HepG2 (cell line): ENCODE results near the gene ARHGAP4. TPM values are rescaled to one million over a fixed set of nuclear protein-coding genes. Genes with fewer than 3 reads are reported as not detected.

ENCODE experiments used
- ATAC-seq: fragments of 200-7000 bp; cut with Tn5 transposase; 3 replicates; pipeline ENCODE4 v1.9.1; 2020; ENCODE audit warnings: mild to moderate bottlenecking, moderate library complexity
- BruUV-seq: library from RNA; stranded (reverse); fragments of 400-500 nt; replicated peaks from 2 replicates; lab custom pipeline; 2021; lab: Mats Ljungman, UMichigan
- CTCF ChIA-PET: fragments of 300-600 bp; formaldehyde crosslinking; extraction: SDS; loops from one replicate; lab custom pipeline; 2021; ENCODE audit warnings: low total read pairs, inconsistent platforms, low intra/inter-chr PET ratio; lab: Yijun Ruan, JAX
- POLR2A ChIA-PET: fragments of 350-600 bp; sonication (Branson Sonifier 250); formaldehyde crosslinking; loops from one replicate; lab custom pipeline; 2020; ENCODE audit warnings: antibody characterized with exemption, inconsistent platforms; lab: Yijun Ruan, JAX
- DNase-seq: peaks from one replicate; pipeline ENCODE4 v3.0.0-alpha.2; 2015; ENCODE audit warnings: low spot score
- FAIRE-seq: peaks from 3 replicates; lab custom pipeline; 2011; peaks lifted over from hg19 to GRCh38; lab: Jason Lieb, UNC
- H2AFZ ChIP-seq: one replicate; pipeline ENCODE4 v1.6.1; 2011; ENCODE audit warnings: low read length, inconsistent platforms
- H3K27ac ChIP-seq: fragments of 300-600 bp; 3 replicates; pipeline ENCODE4 v1.8.0; 2011; ENCODE audit warnings: mixed run types, mild to moderate bottlenecking, mixed read lengths, low read length, inconsistent platforms; ENCODE audit not compliant: insufficient read depth; ENCODE audit errors: extremely low read length
- H3K27me3 ChIP-seq, 2 experiments: fragments of 200-600 bp in 1 of 2; 2 replicates in 1 of 2; 3 replicates in 1 of 2; pipeline versions ENCODE4 v1.6.0 to v1.8.0; 2011; ENCODE audit warnings: low read length in 2 of 2, mild to moderate bottlenecking in 2 of 2, moderate library complexity in 2 of 2, inconsistent platforms in 1 of 2; ENCODE audit not compliant: insufficient read depth in 2 of 2, control insufficient read depth in 1 of 2
- H3K36me3 ChIP-seq, 2 experiments: fragments of 200-600 bp in 1 of 2; replicated peaks in 1 of 2; 2 replicates in 1 of 2; 3 replicates in 1 of 2; pipeline versions ENCODE4 v1.5.1 to v1.8.0; 2011; ENCODE audit warnings: low read length in 2 of 2, inconsistent platforms in 1 of 2; ENCODE audit not compliant: insufficient read depth in 2 of 2, control insufficient read depth in 1 of 2
- H3K4me1 ChIP-seq: 2 replicates; pipeline ENCODE4 v1.5.1; 2012; ENCODE audit warnings: low read length, inconsistent platforms; ENCODE audit not compliant: insufficient read depth
- H3K4me2 ChIP-seq: 2 replicates; pipeline ENCODE4 v1.6.0; 2011; ENCODE audit warnings: low read depth, low read length, inconsistent platforms
- H3K4me3 ChIP-seq, 3 experiments: fragments of 200-600 bp in 1 of 3; sonication (generic), shearing (Covaris generic) in 1 of 3; replicated peaks in 1 of 3; 2 replicates each; pipeline ENCODE4 v1.5.1; 2011 to 2016; ENCODE audit warnings: low read length in 3 of 3, inconsistent platforms in 2 of 3, low read depth in 2 of 3, mild to moderate bottlenecking in 2 of 3, control low read depth in 1 of 3, mixed read lengths in 1 of 3; ENCODE audit not compliant: insufficient read depth in 1 of 3
- H3K79me2 ChIP-seq: one replicate; pipeline ENCODE4 v1.6.1; 2011; ENCODE audit warnings: low read length, inconsistent platforms; ENCODE audit not compliant: insufficient read depth
- H3K9ac ChIP-seq: 2 replicates; pipeline ENCODE4 v1.6.0; 2011; ENCODE audit warnings: mild to moderate bottlenecking, low read depth, low read length, inconsistent platforms; ENCODE audit not compliant: insufficient read depth
- H3K9me3 ChIP-seq: 2 replicates; pipeline ENCODE4 v1.5.1; 2012; ENCODE audit warnings: mild to moderate bottlenecking, low read length
- H4K20me1 ChIP-seq: 2 replicates; pipeline ENCODE4 v1.6.0; 2011; ENCODE audit warnings: inconsistent platforms, mild to moderate bottlenecking, low read length, moderate library complexity; ENCODE audit not compliant: insufficient read depth
- ZBTB40 ChIP-seq, 2 experiments: fragments of 450-650 bp in 1 of 2; sonication (generic) in 1 of 2; formaldehyde crosslinking in 1 of 2; IDR thresholded peaks; 2 replicates each; pipeline versions ENCODE4 v1.6.1 to v1.8.0; 2016 to 2022; ENCODE audit warnings: antibody characterized with exemption in 1 of 2, mild to moderate bottlenecking in 1 of 2, missing genetic modification reagents in 1 of 2
- ZBTB42 ChIP-seq: sonication (generic); formaldehyde crosslinking; IDR thresholded peaks from 2 replicates; pipeline ENCODE4 v1.5.0; 2020; ENCODE audit warnings: mild to moderate bottlenecking, missing genetic modification reagents
- ZFP62 ChIP-seq: sonication (generic); formaldehyde crosslinking; IDR thresholded peaks from 2 replicates; pipeline ENCODE4 v1.4.0; 2020; ENCODE audit warnings: missing genetic modification reagents
- ZHX1 ChIP-seq: sonication (generic); formaldehyde crosslinking; IDR thresholded peaks from 2 replicates; pipeline ENCODE4 v1.8.1; 2022; ENCODE audit warnings: low read depth, mild to moderate bottlenecking, missing genetic modification reagents
- ZNF224 ChIP-seq: sonication (generic); formaldehyde crosslinking; IDR thresholded peaks from 2 replicates; pipeline ENCODE4 v1.5.0; 2020; ENCODE audit warnings: mild to moderate bottlenecking, missing genetic modification reagents
- ZNF350 ChIP-seq: sonication (generic); formaldehyde crosslinking; IDR thresholded peaks from 2 replicates; pipeline ENCODE4 v1.4.0; 2020; ENCODE audit warnings: mild to moderate bottlenecking, low read depth, missing genetic modification reagents, borderline replicate concordance
- ZNF850 ChIP-seq: sonication (generic); formaldehyde crosslinking; conservative IDR thresholded peaks from 2 replicates; pipeline ENCODE4 v1.9.0; 2021; ENCODE audit warnings: mild to moderate bottlenecking, missing genetic modification reagents
- WGBS: methylation state at CpG from one replicate; pipeline ENCODE4 v1.1.6; 2017; ENCODE audit warnings: low lambda C conversion rate; 5-methylcytosine and 5-hydroxymethylcytosine counted together
- in situ Hi-C: cut with HindIII; loops from 2 replicates; pipeline ENCODE4 v1.10.0; 2017; ENCODE audit warnings: low pct_unique_long_range_greater_than_20kb; ENCODE audit not compliant: extremely low pct_ligation_motif_present
- intact Hi-C: fragments of 100-400 bp; cut with micrococcal nuclease; formaldehyde crosslinking; loops from one replicate; pipeline ENCODE4 v1.10.0; 2022; ENCODE audit not compliant: unreplicated experiment
- polyA plus RNA-seq, 8 experiments: library from polyadenylated mRNA; depleted of rRNA in 3 of 8; stranded (reverse) in 7 of 8; unstranded in 1 of 8; fragments of >200 nt; fragmentation: Illumina TruSeq in 4 of 8; extraction: Trizol in 4 of 8; gene quantifications; 2 replicates each; pipeline versions ENCODE4 v1.2.1 to v1.2.3, GENCODE V29; 2011 to 2016; ENCODE audit warnings: low read depth in 4 of 8, missing spikeins in 1 of 8, mixed read lengths in 1 of 8; ENCODE audit not compliant: insufficient read depth in 1 of 8
- total RNA-seq, 5 experiments: library from RNA; depleted of rRNA; stranded (reverse); fragments of >200 nt; fragmentation: Illumina TruSeq; extraction: Trizol; gene quantifications; 2 replicates each; pipeline ENCODE4 v1.2.3, GENCODE V29; 2016; ENCODE audit warnings: low read depth in 1 of 5

ARHGAP4 gene
- total and polyA plus RNA-seq, 2 of the 13 experiments (the other 11 are each of a cell fraction or from before 2014, with no cell fraction given) = 0.57 to 0.64 TPM

GRCh38 chrX:153906126-153906917 lies 19.7 kb downstream of the ARHGAP4 start:
- H3K79me2 ChIP-seq = no peaks in the 10 kb centered on the region
- peaks cover 3% of the 10 kb centered on the region for H3K4me1 ChIP-seq
- H3K4me2 ChIP-seq = no peak overlapping the region
- no peak overlapping the region for H3K9ac ChIP-seq
- DNase-seq = no peak
- no peak for ATAC-seq
- BruUV-seq = no TSS peak
- no peaks in the 10 kb centered on the region for H4K20me1 ChIP-seq
- H3K27ac ChIP-seq = no peak overlapping the region
- no peak for TF ChIP-seq ZFP62 (CRISPR knock-in tag)
- TF ChIP-seq ZBTB42 = no peak
- no peak for TF ChIP-seq ZNF350 (CRISPR knock-in tag)
- TF ChIP-seq ZHX1 (CRISPR knock-in tag) = no peak
- no peak for TF ChIP-seq ZNF850 (CRISPR knock-in tag)
- no peak for TF ChIP-seq ZNF224 (CRISPR knock-in tag)
- no peak for TF ChIP-seq ZBTB40 (IDR thresholded peaks at IDR 0.05)
- TF ChIP-seq ZBTB40 (CRISPR knock-in tag; IDR thresholded peaks at IDR 0.05) = no peak
- ChIA-PET POLR2A (no interaction called here), CTCF (no interaction called here)
- in situ Hi-C loops (no loop called here), intact Hi-C loops (no loop called here)
- H3K27me3 ChIP-seq = peaks cover 2 to 10% of the 10 kb centered on the region in 2 experiments; a peak in 2 of 5 replicates
- FAIRE-seq = no peak
- H3K36me3 ChIP-seq = no peaks in the 10 kb centered on the region
- no peak overlapping the region for H2AFZ ChIP-seq
- no CpG with 5 or more reads among the region's 27 CpGs for WGBS
- H3K9me3 ChIP-seq = no peaks in the 10 kb centered on the region
- no peak overlapping the region for H3K4me3 ChIP-seq
